Eye (tissue), 1 donor: ENCODE measurements around the gene VIT.
"Not testable (repeated sequence)": the region's sequence is repeated elsewhere in the genome, so short reads cannot be mapped to it uniquely, and the experiment has no call there.

Experiments
- DNase-seq: peaks from one replicate; pipeline ENCODE4 v3.0.0-alpha.2; 2015

Gene VIT

DNA sequence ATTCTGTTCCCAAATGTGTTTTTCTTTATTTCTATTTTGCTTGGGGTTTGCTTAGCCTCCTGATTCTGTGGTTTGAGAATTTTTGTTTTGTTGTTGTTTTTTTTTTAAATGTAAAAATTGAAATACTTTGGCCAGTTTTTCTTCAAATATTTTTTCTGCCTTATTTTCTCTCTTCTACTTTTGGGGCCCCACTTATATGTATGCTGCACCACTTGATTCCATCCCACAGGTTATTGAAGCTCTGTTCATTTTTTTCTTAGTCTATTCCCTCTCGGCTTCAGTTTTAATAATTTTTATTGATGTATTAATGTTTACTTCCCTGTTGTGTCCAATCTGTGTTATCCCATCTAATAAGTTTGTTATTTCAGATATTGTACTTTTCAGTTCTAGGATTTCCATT is 17.7 kb upstream of the VIT start:
- no peak for DNase-seq

DNA sequence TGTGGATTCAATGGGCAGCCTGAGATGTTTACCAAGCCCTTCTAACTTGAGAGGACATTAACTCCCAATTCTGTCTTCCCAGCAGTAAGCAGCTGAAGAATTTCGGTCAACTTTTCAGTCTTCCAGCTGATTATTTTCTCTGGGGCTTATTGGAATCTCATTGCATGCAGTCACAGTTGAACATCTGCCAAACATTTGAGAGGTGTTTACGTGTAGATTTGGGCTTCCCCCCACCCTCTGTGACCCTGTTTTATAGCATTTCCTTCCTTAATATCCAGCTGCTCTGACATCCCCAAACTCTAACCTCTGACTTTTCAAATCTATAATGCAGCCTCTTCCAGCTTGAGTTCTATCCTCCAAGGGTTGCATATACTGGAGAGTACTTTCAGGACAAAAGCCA is 16.5 kb upstream of the VIT start:
- no peak for DNase-seq

DNA sequence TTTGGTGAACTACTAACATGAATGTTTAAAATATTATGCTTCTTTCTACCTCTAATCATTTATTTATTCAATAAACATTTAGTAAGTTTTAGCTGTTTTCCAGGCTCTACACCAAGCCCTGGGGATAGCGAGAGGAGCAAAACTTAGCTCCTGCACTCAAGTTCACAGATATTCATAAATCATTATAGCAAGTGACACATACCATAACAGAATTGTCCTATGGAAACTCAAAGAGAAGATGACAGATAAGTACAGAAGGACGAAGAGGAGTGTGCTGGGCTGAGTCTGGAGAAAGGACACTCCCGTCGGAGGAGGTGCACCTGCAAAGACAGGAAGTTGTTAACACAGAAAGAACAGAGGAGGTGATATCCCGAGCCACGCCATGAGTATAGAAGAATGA is 13.9 kb upstream of the VIT start:
- DNase-seq = no peak

DNA sequence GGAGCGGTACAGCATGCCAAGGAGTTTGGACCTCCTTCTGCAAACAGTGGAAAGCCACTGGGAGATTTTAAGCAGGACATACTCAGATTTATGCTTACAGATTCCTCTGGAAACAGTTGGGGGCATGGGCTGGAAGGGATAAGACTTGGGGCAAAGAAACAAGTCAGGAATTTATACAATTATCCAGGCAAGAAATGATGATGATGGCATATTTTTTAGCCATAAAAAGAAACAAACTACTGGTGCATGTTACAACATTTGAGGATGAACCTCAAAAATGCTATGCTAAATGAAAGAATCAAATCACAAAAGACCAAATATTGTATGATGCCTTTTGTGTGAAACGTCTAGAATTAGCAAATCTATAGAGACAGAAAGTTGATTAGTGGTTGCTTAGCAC is 13.5 kb upstream of the VIT start:
- no peak for DNase-seq

DNA sequence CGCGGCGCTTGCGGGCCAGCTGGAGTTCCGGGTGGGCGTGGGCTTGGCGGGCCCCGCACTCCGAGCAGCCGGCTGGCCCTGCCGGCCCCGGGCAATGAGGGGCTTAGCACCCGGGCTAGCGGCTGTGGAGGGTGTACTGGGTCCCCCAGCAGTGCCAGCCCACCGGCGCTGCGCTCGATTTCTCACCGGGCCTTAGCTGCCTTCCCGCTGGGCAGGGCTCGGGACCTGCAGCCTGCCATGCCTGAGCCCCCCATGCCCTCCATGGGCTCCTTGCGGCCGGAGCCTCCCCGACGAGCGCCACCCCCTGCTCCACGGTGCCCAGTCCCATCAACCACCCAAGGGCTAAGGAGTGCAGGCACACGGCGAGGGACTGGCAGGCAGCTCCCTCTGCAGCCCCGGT is 8.2 kb upstream of the VIT start:
- not testable (repeated sequence) for DNase-seq

DNA sequence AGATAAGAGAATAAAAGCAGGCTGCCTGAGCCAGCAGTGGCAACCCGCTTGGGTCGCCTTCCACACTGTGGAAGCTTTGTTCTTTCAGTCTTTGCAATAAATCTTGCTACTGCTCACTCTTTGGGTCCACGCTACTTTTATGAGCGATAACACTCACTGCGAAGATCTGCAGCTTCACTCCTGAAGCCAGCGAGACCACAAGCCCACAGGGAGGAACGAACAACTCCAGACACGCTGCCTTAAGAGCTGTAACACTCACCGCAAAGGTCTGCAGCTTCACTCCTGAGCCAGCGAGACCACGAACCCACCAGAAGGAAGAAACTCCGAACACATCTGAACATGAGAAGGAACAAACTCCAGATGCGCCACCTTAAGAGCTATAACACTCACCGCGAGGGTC is 7.5 kb upstream of the VIT start:
- not testable (repeated sequence) for DNase-seq

DNA sequence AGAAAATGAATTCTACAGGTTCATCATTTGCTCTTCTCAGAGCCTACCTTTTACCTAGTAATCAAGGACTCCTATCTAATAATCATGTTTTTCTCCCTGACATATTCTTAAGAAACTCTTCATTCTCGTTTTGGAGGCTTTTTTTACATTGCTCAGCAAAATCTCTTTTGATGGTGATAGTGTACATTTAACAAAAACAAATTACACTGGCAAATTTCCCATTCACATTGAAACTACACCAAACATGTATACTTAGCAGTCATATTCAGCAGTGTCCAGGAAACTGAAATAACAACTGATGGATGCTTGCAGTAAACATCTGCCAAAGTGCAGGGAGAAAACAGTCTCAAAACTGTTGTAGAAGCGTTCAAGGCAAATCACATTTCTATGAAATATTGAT is 4.4 kb upstream of the VIT start:
- no peak for DNase-seq

DNA sequence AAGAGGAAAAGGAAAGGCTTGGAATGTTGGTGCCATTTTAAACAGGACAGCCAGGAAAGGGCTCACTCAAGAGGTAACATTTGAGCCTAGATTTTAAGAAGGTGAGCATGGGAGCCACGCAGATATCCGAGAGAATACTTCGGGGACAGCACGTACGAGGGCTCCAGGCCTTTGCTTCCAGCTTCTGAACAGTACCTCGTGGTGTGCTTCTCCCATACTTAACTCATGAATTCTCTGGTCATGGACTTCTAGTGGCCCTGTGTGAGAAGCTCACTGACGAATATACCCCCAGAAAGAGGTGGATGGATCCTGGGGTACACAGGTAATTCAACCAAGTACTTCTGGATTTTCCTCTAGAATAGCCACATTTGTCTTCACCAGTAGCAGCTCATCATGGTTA is 2.7 kb upstream of the VIT start:
- no peak for DNase-seq

DNA sequence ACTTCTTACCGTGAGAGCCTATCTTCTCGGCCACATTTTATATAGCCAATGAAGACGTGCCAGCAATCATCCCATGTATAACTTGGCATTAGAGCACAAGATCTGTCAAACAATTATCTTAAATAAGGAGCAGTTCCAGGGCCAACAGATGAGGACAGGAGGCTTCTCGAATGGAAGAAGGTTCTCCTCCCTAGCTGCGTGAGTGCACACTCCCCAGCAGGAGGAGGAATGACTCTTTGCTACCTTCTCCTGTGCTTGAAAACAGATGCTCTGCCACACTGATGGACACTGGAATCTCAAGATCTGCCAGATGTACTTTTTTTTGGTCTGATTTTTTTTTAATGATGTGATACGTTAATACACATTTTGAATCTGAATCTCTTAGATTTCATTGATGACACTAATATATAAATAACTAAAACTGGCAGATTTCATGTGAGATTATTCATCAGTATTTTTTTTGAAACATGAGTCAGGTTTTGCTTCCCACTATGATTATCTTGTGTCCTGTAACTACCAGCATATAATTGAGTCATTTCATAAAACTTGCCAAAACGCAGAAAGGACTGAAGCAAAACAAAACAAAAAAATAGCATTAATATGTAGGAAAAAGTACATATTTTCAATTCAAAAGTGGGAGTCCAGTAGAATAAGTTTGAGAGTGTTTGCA is 626 bp upstream of the VIT start:
- peak; percentile 7 for DNase-seq

DNA sequence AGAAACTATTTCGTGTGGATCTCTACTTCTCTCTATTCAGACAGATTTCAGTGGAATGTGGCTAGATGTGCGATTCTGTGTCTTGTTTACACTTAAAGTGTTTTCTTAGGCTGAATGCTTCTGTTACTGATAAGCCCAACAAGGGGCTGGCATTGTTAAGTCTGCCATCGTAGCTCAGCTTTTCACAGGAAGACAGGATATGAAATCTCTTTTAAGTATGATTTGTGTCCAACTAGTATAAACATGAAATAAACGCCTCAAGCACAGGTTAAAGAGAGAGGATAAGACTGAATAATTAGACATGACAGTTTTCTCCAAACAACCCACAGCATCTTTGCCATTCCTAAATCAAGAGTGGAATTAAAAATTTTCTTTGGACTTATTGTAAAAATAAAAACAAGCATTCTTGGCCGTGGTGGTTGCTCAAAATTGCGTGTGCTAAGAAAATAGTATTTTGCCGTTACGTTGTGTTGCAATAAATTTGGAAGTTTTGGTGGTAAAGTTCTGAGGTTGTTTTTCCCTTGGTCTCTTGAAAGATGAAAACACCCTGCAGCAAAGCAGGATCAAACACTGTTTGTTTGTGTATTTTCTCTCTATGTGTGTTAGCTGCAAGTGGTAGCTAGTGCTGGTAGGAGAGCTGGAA is 1.0 kb downstream of the VIT start:
- DNase-seq = peak; percentile 26

DNA sequence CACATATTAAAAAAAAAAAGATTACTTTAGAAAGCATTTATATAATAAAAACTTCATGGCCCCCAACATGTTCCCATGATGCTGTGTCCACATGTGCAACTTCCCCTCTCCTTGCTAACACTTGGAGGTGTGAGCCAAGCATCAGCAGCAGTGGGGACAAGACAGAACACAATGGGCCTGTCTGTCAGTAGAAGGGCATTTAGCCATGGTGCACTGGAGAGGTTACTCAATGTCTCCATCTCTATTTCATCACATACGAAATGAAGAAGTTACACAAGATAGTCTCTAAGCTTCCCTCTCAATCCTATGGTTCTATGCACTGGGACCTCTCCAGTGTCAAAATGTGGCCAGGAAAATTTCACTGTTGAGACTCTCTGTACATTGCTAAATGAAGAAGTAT is 2.5 kb downstream of the VIT start:
- DNase-seq = no peak

DNA sequence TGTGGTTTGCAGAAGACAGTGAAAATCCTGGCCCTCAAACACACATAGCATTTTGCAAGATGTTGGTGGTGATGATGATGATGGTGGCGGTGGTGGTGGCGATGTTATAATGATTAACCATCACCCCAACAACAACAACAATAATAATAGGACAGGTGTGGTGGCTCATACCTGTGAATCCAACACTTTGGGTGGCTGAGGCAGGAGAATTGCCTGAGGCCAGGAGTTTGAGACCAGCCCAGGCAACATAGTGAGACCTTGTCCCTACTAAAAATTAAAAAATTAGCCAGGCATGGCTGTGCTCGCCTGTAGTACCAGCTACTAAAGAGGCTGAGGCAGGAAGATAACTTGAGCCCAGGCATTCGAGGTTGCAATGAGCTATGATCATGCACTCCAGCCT is 3.8 kb downstream of the VIT start:
- DNase-seq = no peak

DNA sequence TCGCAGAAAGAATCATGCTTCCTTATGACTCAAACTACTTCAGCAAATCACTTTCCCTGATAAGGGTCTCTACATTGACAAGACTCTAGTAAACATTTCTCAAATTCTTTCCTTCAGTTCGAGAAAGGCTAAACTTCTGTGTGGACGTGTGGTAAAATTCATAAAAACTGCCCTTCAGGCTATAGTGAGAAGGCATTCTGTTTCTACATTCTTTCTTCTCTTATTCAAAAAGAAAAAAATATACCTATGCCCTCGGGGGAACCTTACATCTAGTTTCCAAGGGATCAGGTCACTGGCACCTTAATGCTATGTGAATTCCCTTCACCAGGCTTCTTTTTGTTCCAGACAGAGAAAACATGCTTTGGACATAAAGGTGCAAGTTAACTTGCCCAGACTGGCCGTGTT is 4.9 kb downstream of the VIT start:
- DNase-seq = peak; percentile 25

DNA sequence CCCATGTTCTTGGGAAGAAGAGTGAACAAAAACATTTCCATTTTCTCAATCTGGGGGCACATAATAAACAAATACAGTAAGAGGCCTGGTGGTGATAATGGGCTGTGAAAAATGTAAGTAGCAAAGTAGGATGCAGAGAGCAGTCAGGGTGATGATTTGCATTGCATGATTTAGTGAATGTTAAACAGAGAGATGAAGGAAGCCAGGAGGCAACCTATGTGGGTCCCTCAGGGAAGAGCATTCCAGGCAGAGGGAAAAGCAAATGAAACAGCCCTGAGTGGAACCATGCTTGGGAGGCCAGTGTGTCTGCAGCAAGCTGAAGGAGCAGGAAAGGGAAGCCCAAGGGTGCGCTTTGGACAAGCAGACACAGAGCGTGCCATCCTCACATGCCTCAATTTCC is 5.4 kb downstream of the VIT start:
- DNase-seq = no peak

DNA sequence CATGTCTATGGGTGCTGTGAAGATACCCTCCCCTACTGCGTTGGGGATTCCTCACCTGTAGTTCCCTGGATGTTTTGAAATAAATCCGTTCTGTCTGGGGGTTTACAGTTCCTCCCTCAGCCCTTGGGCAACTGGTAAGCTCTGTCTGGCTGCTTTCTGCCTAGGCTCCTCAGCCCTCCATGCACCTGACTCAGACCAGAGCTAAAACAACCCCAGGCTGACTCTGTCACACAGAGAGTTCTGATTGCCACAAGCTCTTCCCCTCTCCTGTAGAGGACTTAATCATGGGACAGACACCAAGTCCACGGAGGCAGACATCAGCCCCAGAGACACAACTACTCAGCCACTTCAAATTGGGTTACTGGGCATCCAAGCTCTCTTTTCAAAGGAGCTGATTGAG is 6.3 kb downstream of the VIT start:
- no peak for DNase-seq

DNA sequence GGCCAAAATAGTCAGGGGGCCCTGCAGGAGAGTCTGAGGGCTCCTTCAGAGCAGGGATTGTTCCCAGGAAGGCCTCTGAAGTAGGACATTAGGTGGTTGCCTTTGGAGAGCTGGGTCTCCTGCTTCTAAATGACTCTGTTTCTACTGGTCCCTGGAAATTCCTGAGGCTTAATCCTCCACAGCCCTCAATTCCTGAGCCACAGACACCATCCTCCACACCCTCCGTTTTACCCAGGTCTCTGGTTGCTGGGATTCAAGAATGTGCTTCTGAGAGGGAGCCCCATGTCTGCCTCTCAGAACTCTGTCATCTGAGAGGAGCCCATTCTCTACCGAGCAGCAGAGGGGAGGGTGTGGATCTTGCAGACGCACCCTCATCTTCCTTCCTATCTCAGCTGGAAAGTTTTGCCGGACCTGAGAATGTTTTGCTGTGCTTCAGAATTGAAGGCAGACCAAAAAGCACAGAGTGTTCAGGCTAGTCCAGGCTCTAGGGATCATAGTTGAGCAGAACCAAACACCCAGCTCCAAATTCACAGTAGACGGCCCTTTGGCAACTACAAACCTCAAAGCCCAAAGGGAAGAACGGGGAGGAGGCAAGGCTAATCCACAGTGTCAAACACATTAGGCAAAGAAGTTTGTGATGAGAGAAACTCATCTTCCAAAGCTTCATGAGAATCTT is 8.1 kb downstream of the VIT start:
- no peak for DNase-seq

DNA sequence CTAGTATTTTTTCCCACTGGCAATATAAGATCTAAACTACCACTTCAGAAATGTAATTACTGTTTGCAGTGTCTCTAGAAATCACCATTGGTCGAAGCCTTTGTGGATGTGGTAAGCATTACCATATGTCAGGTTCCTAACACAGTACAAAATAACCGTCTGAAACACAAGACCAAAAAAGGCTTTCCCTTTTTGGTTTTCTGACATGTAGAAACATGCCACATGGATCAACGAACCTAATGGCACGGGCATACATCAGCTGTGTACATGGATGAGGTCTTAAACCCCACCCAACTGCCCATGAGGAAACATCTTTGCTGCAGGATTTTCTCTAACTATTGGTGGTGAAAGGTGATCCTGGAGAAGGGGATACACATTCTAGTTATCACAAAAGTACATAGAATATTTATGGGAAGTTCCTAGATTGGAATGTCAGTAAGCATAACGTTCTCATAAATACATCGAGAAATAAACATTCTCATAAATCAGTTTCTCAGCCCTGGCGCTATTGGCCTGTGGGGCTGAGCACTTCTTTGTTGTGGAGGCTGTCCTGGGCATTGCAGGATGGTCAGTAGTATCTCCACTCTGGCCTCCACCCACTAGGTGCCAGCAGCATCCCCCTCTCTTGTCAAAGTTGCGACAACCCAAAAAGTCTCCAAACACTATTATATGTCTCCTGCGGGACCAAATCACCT is 9.0 kb downstream of the VIT start:
- no peak for DNase-seq

DNA sequence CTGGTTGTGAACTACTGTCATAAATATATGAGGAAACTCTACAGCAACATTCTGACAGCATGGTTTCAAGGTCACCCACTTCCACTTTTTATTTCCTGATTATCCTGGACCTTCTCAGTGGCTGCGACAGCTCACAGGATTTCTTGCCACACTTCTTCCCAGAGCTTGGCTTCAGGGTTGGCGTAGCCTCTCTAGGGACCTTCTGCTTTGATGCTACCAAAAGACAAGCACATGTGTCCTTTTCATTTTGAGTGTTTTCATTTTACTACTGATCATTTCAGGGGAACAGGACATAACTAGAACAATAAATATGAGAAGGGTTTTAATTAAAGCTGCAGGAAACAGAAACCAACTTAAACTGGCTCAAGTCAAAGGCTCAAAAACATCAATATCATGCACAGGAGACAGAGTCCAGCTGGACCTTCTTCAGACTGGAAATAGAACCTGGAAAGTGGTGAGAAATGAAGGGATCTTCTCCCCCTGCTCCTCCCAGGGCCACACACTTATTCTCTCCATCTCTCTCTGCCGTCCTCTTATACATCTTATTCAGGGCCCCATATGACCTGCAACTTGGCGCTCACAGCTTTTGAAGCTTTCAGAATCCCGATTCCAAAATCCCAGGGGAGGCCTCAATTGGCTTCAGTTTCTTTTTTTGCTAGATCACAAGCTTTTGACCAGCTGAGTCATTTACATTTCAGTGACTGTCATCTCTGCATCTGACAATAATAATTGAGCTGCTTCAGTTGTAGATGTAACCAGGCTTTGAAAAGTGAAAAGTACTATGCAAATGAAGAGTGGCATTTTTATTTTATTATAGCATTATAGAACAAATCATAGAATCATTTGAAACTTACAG is 9.7 kb downstream of the VIT start:
- DNase-seq = no peak

DNA sequence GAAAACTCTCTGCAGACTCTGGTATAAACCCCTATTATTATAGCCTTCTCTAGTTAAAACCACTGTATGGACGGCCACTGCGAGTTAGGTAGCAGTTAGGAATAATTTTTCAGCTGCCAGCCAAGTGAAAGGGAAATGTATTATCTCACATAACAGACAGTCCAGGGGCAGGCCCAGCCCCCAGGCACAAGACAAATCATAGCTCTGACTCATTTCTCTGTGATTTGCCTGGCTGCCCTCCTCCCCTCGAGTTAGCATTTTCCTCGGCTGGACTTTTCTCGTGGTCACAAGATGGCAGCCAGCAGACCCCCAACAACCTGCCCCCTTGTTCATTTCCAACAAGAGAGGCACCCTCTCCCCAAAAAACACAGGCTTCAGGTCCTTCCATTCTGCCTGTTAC is 10.5 kb downstream of the VIT start:
- DNase-seq = no peak

DNA sequence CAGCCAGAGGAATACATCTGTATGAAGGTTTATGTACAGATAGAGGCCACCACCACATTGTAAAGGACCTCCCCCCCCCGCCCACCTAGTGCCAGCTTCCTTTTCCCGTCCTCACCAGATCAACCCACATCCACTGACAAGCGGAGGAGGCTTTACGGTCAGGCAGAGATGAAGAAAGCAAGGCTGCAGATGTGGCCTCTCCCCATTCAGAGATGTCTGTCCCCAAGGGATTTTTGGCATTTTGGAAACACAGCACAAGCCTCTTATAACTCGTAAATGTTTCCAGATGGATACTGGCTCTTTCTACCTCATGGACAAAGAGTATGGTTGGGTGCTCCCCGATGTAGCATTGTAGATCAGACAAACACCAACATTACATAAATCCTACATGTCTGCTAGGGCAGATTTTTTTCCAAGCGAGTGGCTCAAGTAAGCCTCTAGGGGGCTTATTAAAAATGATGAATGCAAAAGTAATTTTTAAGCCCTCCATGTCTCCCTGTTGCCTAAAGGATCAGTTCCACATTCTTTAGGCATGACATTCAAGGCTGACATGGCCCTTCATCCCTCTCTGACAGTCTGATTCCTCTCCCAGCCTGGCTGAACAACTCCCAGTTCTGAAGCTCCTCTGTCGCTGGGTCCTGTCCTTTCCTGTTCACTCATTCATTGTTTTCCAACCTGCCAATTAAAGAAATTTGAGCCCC is 11.7 kb downstream of the VIT start:
- DNase-seq = peak; percentile 38

DNA sequence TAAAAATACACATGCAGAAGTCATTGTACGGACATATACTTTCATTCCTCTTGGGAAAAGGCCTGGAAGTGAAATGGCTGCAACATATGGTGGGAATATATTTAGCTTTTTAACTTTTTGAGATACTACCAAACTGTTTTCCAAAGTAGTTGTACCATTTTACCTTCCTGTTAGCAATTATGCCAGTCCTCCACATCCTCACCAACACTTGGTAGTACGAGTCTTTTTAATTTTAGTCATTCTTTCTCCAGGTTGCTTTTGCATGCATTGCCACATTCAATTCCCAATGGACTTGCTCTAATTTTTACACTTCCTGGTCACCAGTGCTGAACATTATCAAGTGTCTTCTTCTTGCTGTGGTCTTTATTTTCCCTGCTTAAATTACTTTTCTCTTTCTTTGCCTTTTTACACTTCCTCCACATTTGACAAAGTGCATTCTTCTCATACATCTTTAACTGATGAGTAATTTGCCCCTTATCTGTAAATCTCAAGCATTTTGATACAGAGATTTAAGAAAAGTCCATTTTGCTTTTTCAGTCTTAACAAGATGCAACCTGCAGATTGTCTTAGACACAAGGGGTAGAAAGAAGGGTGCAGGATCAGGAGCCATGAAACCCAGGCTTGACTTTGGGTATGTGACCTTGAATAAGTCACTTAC is 14.5 kb downstream of the VIT start:
- no peak for DNase-seq
